HG03565 (cell line): ENCODE measurements around the gene GRIK3.

ENCODE experiments used
- ATAC-seq: cut with Tn5 transposase; IDR thresholded peaks from one replicate; pipeline ENCODE4 v1.9.1; 2021; ENCODE audit warnings: mild to moderate bottlenecking, moderate library complexity; ENCODE audit not compliant: unreplicated experiment

GRIK3 gene

DNA sequence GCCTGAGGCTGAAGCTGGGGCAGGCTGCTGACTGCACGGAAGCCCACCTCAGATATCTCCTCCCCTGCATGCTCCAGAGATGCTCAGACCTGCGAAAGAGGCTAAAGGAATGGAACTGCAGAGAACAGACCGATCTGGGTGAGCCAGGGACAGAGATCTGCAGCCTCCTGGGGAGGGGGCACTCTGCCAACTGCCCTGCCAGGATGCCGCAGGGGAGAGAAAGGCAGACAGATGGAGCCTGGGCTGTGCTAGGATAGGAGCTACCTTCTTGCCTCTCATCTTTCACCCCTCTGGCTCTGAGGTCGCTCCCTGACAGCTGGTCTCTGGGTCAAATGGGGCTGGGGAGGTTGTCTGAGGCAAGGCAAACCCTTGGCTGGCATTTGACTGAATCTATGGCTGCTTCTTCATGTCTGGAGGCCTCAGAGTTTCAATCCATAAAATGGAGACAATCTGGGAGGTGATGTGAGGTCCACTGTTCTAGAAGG, 238.2 kb downstream of the GRIK3 start:
- no peak for ATAC-seq

DNA sequence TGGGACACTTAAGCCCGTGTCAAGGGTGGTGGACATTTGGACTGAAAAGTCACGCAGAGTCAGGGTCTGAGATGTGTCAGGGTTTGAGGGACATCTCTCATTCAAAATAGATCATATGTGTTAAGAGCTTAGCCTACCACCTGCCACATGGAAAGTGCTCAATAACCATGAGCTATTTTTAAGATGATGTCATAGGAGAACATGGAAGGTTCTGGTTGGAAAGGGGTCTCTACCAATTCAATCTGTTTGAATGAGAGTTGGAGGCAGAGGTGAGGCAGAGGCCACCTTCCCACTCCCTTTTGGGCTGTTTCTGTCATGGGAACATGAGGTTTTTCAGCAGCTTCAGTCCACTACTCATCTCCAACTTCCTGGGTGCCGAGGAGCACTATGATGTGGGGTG, 239.9 kb downstream of the GRIK3 start:
- no peak for ATAC-seq

DNA sequence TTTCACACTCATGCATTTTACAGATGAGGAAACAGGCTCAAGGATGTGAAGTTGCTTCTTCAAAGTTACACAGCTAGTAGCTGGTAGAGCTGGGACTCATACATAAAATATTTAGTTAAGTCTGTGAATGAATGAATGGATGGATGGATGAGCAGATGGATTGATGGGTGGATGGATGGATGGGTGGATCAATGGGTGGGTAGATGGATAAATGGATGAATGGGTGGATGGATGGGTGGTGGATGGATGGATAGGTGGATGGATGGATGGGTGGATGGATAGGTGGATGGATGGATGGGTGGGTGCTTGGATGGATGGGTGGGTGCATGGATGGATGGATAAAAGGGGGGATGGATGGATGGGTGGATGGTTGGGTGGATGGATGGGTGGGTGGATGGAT, 240.9 kb downstream of the GRIK3 start:
- ATAC-seq: no peak

DNA sequence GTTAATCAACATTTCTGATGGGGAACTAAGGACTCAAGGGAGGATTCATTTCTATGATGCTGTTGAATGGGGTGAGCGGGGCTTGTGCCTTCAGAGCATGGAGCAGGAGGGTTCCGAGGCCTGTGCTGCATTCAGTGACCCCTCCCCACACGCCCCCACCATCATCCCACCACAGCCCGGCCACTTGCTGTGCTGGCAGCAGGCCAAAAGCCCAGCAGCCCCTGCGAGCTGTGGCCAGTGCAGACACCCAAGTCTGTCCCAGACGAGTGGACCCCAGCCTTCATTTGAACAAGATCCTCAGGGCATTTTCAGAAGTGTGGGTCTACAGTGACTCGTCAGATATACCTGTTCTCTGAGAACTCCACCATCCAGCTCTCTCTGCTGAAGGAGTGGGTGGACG, 242.0 kb downstream of the GRIK3 start:
- ATAC-seq: no peak

DNA sequence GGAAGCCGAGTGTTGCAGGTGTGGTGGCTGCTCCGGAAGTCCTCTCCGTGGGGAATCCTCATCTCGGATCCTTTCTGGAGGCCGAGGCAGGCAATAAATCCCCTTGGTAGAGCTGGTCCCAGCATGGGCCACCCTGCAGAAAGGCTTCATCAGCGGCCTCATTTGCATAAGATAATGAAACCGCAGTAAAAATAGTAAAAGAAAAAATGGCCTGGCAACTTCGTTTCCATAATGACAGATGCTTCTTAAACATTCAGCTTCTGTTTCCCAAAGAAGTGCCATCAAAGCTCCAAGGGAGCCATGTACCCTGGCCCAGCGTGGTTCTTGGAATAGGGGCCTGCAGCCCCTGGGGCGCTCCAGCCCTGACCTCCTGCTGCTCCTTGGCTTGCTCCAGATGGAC, 244.1 kb downstream of the GRIK3 start:
- ATAC-seq: no peak

DNA sequence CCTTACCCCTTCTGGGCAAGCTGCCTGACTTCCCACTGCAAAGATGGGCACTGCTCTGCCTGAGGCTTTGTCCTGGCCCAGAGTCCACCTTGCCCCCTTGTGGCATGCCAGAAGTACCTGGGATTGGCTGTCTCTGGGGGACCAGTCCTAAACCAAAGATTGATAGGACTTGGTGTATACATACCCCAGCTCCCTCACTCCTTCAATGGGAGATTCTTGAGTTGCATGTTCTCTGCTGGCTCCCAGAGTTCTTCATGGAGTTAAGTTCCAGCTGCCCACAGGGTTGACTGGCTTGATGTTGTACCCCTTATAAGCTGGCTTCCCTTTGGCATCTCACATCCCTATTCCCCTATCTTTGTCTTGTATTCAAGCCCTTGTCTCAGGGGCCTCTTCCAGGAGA, 244.8 kb downstream of the GRIK3 start:
- ATAC-seq: no peak

DNA sequence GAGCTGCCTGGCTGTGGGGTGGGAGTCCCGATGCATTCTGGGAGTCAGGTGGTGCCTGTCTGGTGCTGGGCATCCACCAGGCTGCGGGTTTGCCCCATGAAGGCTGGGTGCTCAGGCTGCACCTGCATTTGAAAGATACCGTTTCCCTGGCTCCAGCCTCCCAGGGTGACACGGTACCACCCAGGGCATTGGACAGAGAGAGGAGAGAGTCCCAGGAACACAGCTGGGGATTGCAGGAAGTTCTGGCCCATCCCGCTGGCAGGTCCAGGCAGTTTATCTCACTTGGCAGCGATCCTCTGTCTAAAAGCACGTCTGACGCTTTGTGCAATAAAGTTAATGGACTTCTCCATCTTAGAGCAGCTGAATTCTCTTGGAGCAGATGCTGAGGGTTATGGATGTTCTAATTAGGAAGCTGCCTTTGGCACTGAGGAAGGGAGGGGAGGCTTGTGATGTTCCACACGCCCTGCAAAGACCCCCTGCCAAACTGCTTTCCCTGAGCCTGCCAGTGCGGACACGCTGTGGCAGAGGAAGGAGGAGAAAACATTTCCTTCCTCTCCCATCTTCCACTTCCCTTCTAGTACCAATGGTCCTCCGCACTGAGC, 246.9 kb downstream of the GRIK3 start:
- no peak for ATAC-seq

DNA sequence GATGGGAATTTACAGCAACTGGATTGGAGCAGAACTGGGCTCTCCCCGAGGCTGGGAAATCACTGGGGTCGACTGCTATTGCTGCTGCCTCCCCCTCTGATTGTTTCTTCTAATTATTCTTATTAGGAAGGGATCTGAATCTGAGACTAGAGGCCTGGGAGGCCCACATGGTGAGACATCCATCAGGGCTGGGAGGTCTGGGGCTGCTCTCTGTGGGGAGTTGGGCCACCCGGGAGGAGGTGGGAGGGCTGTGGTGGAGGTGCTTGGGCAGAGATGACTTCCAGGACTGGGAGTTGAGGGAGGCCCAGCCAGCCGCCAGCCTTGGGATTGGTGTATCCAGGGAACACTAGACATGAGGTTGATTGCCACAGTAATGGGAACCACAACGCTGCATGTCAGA, 247.9 kb downstream of the GRIK3 start:
- ATAC-seq: no peak

DNA sequence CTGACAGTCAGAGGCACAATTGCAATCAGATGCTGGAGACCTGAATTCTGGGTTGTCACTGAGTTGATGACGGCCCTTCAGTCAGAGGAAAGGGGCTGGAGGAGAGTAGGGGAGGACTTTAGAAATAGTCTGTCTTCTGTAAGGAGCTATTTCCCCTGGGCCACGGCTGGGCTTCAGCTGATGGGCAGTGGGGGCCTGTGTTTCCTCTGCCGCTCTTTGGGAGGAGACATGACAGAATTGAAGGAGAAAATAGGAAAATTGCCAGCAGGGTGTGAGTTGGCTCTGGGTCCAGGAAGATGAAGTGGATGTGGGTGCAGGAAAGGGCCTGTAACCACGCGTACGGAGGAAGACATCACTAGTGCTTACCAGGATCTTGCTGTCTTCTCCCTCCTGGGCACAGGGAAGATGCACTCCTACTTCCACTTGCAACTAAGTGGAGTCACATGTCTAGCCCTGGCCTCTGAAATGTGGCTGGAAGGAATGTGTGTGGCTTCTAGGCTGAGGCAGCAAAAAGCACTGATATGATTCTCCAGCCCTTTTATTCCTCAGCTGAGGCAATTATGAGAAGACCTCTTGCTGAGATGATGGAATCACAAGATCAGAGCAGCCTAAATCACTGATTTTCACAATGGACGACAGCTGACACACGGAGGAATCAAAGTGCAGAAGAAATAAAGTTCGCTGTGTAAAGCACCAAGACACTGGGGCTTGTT, 250.0 kb downstream of the GRIK3 start:
- no peak for ATAC-seq

DNA sequence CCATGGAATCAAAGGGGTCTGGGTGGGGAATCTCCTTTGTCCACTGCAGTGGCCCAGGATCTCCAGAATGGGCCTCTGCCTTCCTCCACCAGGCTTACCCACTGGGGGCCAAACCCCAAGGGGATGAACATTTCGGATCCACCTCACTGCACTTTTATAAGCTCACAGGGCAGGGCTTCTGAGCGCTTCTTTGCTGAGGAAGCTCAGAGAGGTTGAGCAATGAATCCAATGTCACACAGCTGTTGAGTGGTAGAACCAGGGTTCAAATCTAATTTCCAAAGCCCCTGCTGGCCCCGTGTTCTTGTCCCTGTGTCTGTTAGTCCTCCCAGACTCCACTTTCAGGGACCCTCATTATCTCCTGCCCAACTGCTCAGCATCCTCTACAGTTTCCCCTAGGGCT, 250.8 kb downstream of the GRIK3 start:
- ATAC-seq: no peak

DNA sequence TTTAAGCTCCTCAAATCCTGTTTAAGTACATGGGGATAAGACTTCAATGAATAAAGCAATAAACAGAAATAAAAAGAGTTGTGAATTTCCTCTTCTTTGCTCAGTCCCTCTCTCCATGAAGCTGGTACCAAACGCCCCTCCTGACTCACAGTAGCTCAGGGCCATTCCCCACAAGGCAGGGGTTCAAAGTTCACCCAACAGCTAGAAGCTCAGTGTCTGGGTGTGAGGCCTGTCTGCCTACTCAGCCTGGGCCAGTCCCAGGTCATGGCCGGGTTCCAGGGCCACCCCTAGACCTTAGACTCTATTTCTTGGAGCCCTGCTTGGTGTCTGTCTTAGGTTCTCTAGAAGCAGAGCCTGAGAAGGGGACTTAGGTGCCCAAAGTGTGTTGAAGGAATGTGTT, 251.5 kb downstream of the GRIK3 start:
- no peak for ATAC-seq

DNA sequence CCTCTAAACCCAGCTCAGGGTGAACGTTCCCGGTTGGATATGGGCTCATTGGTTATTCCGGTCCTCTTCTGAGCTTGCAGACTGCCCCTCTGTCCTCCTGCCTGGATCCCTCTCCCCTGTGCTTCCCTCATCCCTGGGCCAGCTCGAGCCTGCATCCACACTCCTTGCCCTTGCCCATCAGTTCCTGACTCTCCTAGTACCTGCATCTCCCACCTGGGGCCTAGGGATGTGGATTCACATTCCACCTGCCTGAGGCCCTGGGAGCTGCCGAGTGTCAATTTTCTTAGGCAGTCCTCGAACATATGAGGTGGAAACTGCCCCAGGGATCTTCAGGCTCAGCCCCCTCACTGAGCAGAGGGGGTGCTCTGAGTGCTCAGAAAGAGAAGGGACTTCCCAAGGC, 252.2 kb downstream of the GRIK3 start:
- no peak for ATAC-seq

DNA sequence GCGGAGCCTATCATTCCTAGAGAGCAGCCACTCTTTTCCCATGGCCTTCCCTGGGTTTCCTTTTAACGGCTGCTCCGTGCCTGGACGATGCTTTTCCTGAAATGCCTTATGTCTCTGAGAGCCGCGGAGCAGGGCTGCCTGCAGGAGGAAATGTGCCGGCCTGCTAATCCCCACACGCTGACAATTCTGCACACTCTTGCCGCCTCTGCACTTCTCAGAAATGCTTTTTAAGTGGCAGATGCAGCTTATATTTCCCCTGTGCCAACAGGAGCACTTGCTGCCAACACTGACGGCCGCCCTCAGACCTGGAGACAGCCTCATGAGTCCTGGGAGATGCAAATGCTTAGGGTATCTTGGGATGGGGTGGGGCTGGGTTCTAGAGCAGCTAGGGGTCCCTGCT, 253.2 kb downstream of the GRIK3 start:
- ATAC-seq: no peak

DNA sequence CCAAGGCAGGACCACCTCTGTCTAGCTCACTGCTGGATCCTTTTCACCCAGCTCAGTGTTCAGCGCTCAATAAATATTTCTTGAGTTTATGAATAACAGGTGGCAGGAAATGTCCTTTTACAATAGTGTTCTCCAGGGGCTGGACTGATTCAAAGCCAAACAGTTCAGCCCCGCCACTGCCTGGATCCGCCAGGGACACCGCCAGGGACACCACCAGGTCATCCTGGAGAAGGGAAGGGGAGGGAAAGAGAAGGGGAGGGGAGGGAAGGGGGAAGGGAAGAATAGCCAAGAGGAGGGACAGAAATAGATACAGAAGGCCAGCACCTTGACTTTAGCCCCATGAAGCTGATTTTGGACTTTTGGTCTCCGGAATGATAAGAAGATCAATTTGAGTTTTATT, 255.6 kb downstream of the GRIK3 start:
- ATAC-seq: no peak

DNA sequence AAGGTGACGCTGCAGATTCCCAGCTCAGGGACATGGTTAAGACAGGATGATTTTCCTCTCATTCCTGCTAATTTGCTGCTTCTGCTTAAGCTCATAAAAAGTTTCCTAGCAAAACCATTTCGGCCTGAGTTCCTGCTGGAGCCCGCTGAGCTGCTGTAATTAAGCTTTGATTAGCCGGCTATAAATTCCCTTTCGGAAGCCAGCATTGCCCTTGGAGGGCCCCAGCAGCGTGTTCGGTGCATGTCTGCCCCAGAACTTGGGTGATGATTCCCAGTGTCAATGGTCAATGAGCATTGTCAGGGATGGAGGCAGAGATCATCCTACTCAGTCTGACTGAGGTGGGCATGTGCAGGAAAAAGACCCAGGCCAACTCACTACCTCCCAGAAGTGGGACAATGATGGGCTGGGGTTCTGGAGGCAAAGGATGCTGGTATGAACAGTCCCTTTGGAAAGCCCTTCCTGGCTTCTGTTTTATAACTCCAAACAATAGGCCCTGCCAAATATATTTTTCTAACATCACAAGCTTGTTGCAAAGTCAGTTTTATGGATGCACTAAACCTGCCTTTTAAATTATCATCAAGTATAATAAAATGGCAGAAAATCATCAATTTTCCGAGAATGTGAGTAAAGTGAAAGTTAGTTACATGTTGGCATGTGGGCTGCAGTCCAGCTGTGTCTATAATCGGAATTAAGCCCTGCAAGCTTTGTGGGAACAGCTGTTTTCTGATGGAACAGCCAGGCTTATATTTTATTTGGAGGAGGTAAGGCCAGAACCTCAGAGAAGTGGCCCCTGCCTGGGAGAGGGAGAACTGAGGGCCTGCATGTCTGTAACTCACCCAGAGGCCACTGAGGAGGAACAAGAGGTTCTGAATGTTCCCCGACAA, 257.1 kb downstream of the GRIK3 start:
- ATAC-seq: no peak

DNA sequence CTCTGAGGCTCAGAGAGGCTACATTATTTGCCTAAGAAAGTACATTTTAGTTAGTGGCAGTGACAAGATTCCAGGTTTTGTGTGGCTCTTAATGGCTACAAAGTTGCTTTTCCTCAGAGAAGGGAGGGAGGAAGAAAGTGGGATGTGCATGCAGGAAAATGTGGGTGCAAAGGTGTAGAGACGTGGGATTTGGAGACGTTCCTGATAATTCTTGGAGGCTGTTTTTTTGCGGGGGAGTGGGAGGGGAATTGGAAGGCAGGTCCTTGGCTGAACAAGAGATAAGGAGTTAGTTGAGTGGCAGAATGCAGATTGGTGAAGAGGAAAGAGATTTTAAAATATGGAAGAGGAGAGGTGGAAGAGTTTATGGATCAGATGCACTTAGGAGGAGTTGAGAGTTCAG, 258.1 kb downstream of the GRIK3 start:
- no peak for ATAC-seq

DNA sequence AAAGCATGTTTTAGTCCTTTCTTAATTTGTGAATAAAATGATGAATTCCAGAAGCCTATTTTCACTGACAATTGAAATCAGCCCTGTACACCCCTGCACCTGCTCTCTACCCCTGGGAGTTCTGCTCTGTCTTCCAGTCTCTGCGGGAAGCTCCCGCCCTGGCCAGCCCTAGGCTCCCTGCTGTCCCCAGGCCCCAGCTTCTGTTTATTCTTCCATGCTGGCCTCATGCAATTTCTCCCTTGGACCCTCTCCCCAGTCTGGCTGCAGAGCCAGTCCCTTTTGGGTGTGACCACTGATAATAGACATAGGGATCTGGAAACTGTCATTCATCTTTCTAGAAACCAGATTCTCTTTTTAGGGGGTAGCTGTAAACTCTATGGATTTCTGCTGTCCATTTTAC, 258.6 kb downstream of the GRIK3 start:
- ATAC-seq: no peak

DNA sequence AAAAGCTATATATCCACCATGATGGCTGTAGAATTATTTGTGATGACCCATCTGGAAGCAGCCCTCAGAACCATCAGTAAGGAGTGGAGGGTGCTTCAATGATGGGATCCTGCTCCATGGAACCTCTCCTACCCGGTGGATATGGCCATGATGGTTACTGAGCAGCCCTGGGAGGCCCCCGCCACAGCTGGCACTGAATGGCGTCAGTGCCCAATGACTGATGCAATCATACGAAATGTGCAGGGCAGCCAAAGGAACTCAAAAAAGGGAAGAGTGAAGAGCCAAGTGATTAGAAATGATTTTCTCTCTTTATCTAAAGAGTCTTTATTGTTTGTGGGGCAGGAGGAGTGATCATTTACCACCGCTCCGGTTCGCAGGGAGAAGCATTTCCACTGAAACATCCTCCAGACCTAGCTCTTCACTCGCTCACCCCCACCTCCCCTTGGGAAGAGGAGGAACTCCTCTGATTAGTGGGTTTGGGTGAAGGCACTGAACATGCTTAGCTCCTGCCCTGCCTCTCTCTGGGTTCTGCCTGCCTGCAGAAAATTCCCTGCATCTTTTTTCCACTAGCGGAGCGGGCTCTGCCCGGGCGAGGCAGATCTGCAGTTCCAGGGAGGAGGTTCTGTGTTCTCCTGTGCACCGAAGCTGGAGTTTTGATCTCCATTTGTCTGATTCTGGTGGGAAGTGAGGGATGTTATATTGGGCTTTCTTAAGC, 260.3 kb downstream of the GRIK3 start:
- ATAC-seq: no peak

DNA sequence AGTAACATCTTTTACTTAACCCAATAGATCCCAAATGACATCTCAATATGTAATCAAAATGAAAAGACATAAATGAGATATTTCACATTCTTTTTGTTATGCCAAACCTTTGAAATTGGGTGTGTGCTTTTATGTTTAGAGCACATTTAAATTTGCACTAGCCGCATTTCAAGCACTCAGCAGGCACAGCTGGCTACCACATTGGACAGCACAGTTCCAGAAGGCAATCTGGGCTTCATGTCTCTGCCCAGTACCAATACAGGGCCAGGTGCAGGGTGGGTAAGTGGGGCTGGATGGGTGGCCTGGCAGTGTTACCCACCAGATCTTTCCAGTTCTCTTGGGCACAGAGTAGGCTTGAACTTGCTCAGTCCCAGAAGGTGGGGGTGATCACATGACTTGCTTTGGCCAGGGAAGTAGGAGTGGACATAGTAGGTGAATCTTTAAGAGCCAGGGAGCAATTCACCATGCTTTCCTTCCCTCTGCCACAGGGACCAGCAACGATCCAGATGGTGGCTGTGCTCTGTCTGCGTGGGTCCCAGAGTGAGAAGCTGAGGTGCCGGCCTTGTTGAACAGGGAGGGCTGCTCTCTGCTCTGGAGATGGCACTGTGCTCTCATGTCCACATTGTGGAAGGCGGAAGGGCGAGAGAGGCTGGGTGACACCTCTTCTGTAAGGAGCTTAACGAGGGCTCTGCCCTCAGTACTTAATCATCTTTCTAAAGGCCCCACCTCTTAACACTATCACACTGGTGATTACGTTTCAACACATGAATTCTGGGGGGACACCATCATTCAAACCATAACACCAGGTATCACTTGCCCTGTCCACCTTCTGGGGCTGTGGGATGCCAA, 261.4 kb downstream of the GRIK3 start:
- no peak for ATAC-seq

DNA sequence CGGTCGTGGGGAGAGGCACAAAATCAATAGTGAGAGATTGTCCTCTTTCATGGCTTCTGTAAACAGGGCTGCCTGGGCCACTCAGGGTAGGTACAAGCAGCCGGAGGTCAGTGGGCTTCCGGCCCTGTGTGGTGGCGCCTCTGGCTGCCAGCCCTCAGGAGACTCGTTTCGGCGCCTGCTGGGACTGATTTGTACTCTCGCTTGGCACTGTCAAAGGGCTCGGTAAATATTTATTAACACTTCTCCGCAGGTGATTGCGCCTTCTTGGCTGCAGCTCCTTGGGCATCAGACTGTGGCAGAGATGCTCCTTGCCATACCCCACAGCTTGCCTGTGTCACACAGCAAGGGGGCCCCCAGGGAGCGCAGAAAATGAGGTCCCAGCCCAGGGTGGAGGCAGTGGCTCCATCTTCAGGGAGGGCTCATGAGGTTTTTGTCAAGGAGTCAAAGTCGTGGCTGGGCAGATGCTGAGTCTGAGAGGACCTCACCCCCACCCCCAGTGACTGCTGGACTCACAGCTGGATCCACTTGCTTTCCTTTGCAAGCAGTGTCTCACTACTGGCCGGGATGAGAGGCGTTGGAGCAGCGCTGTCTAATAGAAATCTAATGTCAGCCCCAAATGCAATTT, 262.5 kb downstream of the GRIK3 start:
- no peak for ATAC-seq
